ENCODE data around the gene LRRC71.

DNA sequence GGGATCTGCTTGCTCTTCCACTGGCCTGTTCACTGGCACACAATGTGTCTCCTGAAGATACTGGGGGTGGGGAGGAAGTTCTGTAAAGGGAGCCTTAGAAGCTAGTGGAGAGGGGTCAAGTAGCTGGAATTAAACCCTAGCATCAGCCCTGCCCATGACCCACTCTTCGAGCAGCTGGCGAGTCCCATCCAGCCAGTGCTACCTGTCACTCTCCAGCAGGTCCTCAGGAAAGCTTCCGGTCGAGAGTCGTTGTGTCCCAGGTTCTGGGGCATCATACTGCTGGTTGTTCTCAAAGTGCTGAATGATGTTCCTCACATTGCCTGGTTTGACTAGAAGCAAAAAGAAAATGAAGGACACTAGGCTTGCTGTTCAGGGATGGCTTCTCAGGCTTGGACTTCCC is 30.9 kb downstream of the LRRC71 start:
- TF ChIP-seq POLR2A (IDR thresholded peaks at IDR 0.05; ENCODE audit: low read length), result no peak
- TF ChIP-seq GATA1 (IDR thresholded peaks at IDR 0.05; ENCODE audit: low read depth, low read length), result no peak

All from erythroblast (primary cell).